G401.6 (cell line): ENCODE measurements around the gene DENND10.
"Not testable (repeated sequence)": the region's sequence is repeated elsewhere in the genome, so short reads cannot be mapped to it uniquely, and the experiment has no call there.

Experiments
- FAIRE-seq: peaks from 2 replicates; lab custom pipeline; 2012; peaks lifted over from hg19 to GRCh38; lab: Jason Lieb, UNC

DENND10 gene

GRCh38 chr10:119100434-119101238 is 3.3 kb upstream of the DENND10 start:
- FAIRE-seq: no peak

- FAIRE-seq: no peak
Observed at GRCh38 chr10:119101366-119102098, 2.4 kb upstream of the DENND10 start.

- FAIRE-seq: no peak
Observed at GRCh38 chr10:119103241-119103902, 541 bp upstream of the DENND10 start.

- FAIRE-seq: no peak
Observed at GRCh38 chr10:119104654-119105015, 722 bp downstream of the DENND10 start.

GRCh38 chr10:119105155-119105554 is 1.2 kb downstream of the DENND10 start:
- FAIRE-seq: no peak

GRCh38 chr10:119105899-119106298 is 2.0 kb downstream of the DENND10 start:
- FAIRE-seq: not testable (repeated sequence)

GRCh38 chr10:119107106-119107505 is 3.2 kb downstream of the DENND10 start:
- not testable (repeated sequence) for FAIRE-seq

- FAIRE-seq: not testable (repeated sequence)
Observed at GRCh38 chr10:119107771-119108170, 3.9 kb downstream of the DENND10 start.

- FAIRE-seq: no peak
Observed at GRCh38 chr10:119112056-119112455, 8.1 kb downstream of the DENND10 start.

- no peak for FAIRE-seq
Observed at GRCh38 chr10:119113751-119114732, 10.1 kb downstream of the DENND10 start.

GRCh38 chr10:119115926-119116325 is 12.0 kb downstream of the DENND10 start:
- FAIRE-seq: no peak

- FAIRE-seq: no peak
Observed at GRCh38 chr10:119116326-119116951, 12.5 kb downstream of the DENND10 start.

GRCh38 chr10:119118231-119118630 is 14.3 kb downstream of the DENND10 start:
- no peak for FAIRE-seq

GRCh38 chr10:119119400-119119799 is 15.5 kb downstream of the DENND10 start:
- no peak for FAIRE-seq

- FAIRE-seq: no peak
Observed at GRCh38 chr10:119120413-119120867, 16.5 kb downstream of the DENND10 start.

GRCh38 chr10:119120875-119121274 is 17.0 kb downstream of the DENND10 start:
- FAIRE-seq: no peak

- FAIRE-seq: no peak
Observed at GRCh38 chr10:119125942-119126341, 22.0 kb downstream of the DENND10 start.

- FAIRE-seq: no peak
Observed at GRCh38 chr10:119129721-119130120, 25.8 kb downstream of the DENND10 start.

GRCh38 chr10:119131512-119132240 is 27.8 kb downstream of the DENND10 start:
- FAIRE-seq: no peak

- no peak for FAIRE-seq
Observed at GRCh38 chr10:119132521-119133345, 28.8 kb downstream of the DENND10 start.
